ENCODE measurements around the gene COL1A1.

Gene COL1A1

DNA sequence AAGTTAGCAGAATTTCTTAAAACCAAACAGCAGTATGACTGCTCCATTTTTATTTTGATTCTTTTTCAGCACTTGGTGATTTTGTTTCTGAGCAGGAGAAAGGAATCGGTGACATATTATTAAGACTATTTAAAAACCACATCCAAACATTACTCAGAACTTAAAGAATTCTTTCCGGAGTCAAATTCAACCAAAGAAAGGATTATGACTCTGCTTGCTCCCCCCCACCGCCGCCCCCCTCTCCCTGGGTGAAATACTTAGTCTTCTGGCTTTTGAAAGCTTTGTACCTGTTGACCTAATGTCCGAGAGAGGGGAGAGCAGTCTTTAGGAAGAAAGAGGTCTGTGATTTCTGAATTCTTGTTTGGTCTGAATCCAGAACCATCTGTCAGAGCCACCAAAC is 17.9 kb upstream of the COL1A1 start:
- Histone ChIP-seq H4K20me1 (ENCODE audit: insufficient read depth, low read length) (no peaks in the 10 kb centered on the region), H3K4me3 (ENCODE audit: low read depth, low read length, poor library complexity, severe bottlenecking) (no peak overlapping the region), H3K4me2 (ENCODE audit: low read length) (no peak overlapping the region), H3K27ac (ENCODE audit: low read depth, low read length, poor library complexity, severe bottlenecking) (no peak overlapping the region), H3F3A (ENCODE audit: insufficient read depth, low read length) (no peaks in the 10 kb centered on the region), H2AFZ (ENCODE audit: low read length) (no peak overlapping the region), H3K27me3 (ENCODE audit: insufficient read depth, low read length) (peaks cover 9% of the 10 kb centered on the region; the same call in 1 of the 2 replicates), H3K79me2 (ENCODE audit: insufficient read depth, low read length) (no peaks in the 10 kb centered on the region), H3K9me2 (ENCODE audit: low read depth, low read length) (no peaks in the 10 kb centered on the region), H3K9me3 (ENCODE audit: low read length) (no peaks in the 10 kb centered on the region), H3K4me1 (ENCODE audit: insufficient read depth, low read length, severe bottlenecking) (no peaks in the 10 kb centered on the region), H3K36me3 (ENCODE audit: insufficient read depth, low read length) (no peaks in the 10 kb centered on the region), H3K9ac (ENCODE audit: low read length) (no peak overlapping the region)
- no peak for TF ChIP-seq CTCF (IDR thresholded peaks at IDR 0.05; ENCODE audit: low read length)
- TF ChIP-seq EZH2 (IDR thresholded peaks at IDR 0.05; ENCODE audit: borderline replicate concordance, low read length) = no peak

GRCh38 chr17:50218771-50219315 is 17.4 kb upstream of the COL1A1 start:
- Histone ChIP-seq H3K36me3 (ENCODE audit: insufficient read depth, low read length) (no peaks in the 10 kb centered on the region), H3K79me2 (ENCODE audit: insufficient read depth, low read length) (no peaks in the 10 kb centered on the region), H3K4me2 (ENCODE audit: low read length) (no peak overlapping the region), H3K4me1 (ENCODE audit: insufficient read depth, low read length, severe bottlenecking) (no peaks in the 10 kb centered on the region), H3K4me3 (ENCODE audit: low read depth, low read length, poor library complexity, severe bottlenecking) (no peak overlapping the region), H3F3A (ENCODE audit: insufficient read depth, low read length) (no peaks in the 10 kb centered on the region), H3K9me2 (ENCODE audit: low read depth, low read length) (no peaks in the 10 kb centered on the region), H2AFZ (ENCODE audit: low read length) (no peak overlapping the region), H3K9ac (ENCODE audit: low read length) (no peak overlapping the region), H3K27ac (ENCODE audit: low read depth, low read length, poor library complexity, severe bottlenecking) (no peak overlapping the region), H3K9me3 (ENCODE audit: low read length) (no peaks in the 10 kb centered on the region), H4K20me1 (ENCODE audit: insufficient read depth, low read length) (no peaks in the 10 kb centered on the region), H3K27me3 (ENCODE audit: insufficient read depth, low read length) (peaks cover 9% of the 10 kb centered on the region; the same call in 1 of the 2 replicates)
- TF ChIP-seq EZH2 (IDR thresholded peaks at IDR 0.05; ENCODE audit: borderline replicate concordance, low read length) = no peak
- no peak for TF ChIP-seq CTCF (IDR thresholded peaks at IDR 0.05; ENCODE audit: low read length)

- Histone ChIP-seq H3K9me2 (ENCODE audit: low read depth, low read length) (no peaks in the 10 kb centered on the region), H3K27ac (ENCODE audit: low read depth, low read length, poor library complexity, severe bottlenecking) (no peak overlapping the region), H3K4me1 (ENCODE audit: insufficient read depth, low read length, severe bottlenecking) (no peaks in the 10 kb centered on the region), H4K20me1 (ENCODE audit: insufficient read depth, low read length) (no peaks in the 10 kb centered on the region), H3K4me2 (ENCODE audit: low read length) (no peak overlapping the region), H3K36me3 (ENCODE audit: insufficient read depth, low read length) (no peaks in the 10 kb centered on the region), H3F3A (ENCODE audit: insufficient read depth, low read length) (no peaks in the 10 kb centered on the region), H2AFZ (ENCODE audit: low read length) (no peak overlapping the region), H3K9me3 (ENCODE audit: low read length) (no peaks in the 10 kb centered on the region), H3K9ac (ENCODE audit: low read length) (no peak overlapping the region), H3K27me3 (ENCODE audit: insufficient read depth, low read length) (peaks cover 9% of the 10 kb centered on the region; the same call in 1 of the 2 replicates), H3K4me3 (ENCODE audit: low read depth, low read length, poor library complexity, severe bottlenecking) (no peak overlapping the region), H3K79me2 (ENCODE audit: insufficient read depth, low read length) (no peaks in the 10 kb centered on the region)
- no peak for TF ChIP-seq CTCF (IDR thresholded peaks at IDR 0.05; ENCODE audit: low read length)
- no peak for TF ChIP-seq EZH2 (IDR thresholded peaks at IDR 0.05; ENCODE audit: borderline replicate concordance, low read length)
These were observed 16.8 kb upstream of the COL1A1 start for GRCh38 chr17:50218071-50218759.

All from OCI-LY1 (cell line).